Non-pigmented ciliary epithelial cell (primary cell): Measurements from ENCODE around the gene IPPK.
"Not testable (repeated sequence)": the region's sequence is repeated elsewhere in the genome, so short reads cannot be mapped to it uniquely, and the experiment has no call there.

Experiments
- DNase-seq: peaks from one replicate; pipeline ENCODE4 v3.0.0-alpha.2; 2010; ENCODE audit warnings: low read depth

IPPK gene

GRCh38 chr9:92636627-92637026, 33.3 kb downstream of the IPPK start:
- no peak for DNase-seq

GRCh38 chr9:92635760-92636159, 34.2 kb downstream of the IPPK start:
- DNase-seq = no peak

- no peak for DNase-seq
These were observed 35.0 kb downstream of the IPPK start for GRCh38 chr9:92634712-92635605.

GRCh38 chr9:92633614-92634278, 36.2 kb downstream of the IPPK start:
- DNase-seq = no peak

GRCh38 chr9:92632641-92633040, 37.3 kb downstream of the IPPK start:
- no peak for DNase-seq

GRCh38 chr9:92631452-92632343, 38.2 kb downstream of the IPPK start:
- DNase-seq = no peak

GRCh38 chr9:92627651-92628050, 42.3 kb downstream of the IPPK start:
- DNase-seq = no peak

- DNase-seq = no peak
These were observed 43.4 kb downstream of the IPPK start for GRCh38 chr9:92626484-92626883.

- not testable (repeated sequence) for DNase-seq
These were observed 46.0 kb downstream of the IPPK start for GRCh38 chr9:92623936-92624335.

GRCh38 chr9:92620845-92621244, 49.1 kb downstream of the IPPK start:
- DNase-seq = no peak

GRCh38 chr9:92619601-92620300, 50.2 kb downstream of the IPPK start:
- DNase-seq = no peak

GRCh38 chr9:92618633-92619225, 51.2 kb downstream of the IPPK start:
- DNase-seq = no peak

GRCh38 chr9:92617951-92618510, 51.9 kb downstream of the IPPK start:
- no peak for DNase-seq

GRCh38 chr9:92617195-92617813, 52.6 kb downstream of the IPPK start:
- no peak for DNase-seq

GRCh38 chr9:92616655-92617111, 53.2 kb downstream of the IPPK start:
- no peak for DNase-seq

GRCh38 chr9:92616199-92616641, 53.7 kb downstream of the IPPK start:
- no peak for DNase-seq

GRCh38 chr9:92615790-92616189, 54.1 kb downstream of the IPPK start:
- DNase-seq = no peak

GRCh38 chr9:92614763-92615461, 55.0 kb downstream of the IPPK start:
- no peak for DNase-seq

- DNase-seq = no peak
These were observed 55.8 kb downstream of the IPPK start for GRCh38 chr9:92614123-92614510.
